ENCODE results near the gene SRPK3.

SRPK3 gene

GRCh38 chrX:153771415-153772315 is 9.2 kb upstream of the SRPK3 start:
- no peak for DNase-seq

GRCh38 chrX:153772316-153773217 is 8.3 kb upstream of the SRPK3 start:
- DNase-seq = no peak

- no peak for DNase-seq
Observed at GRCh38 chrX:153773218-153773611, 7.6 kb upstream of the SRPK3 start.

- DNase-seq = no peak
Observed at GRCh38 chrX:153773741-153774575, 6.9 kb upstream of the SRPK3 start.

GRCh38 chrX:153774576-153775292 is 6.1 kb upstream of the SRPK3 start:
- no peak for DNase-seq

GRCh38 chrX:153775293-153776119 is 5.3 kb upstream of the SRPK3 start:
- DNase-seq = no peak

- no peak for DNase-seq
Observed at GRCh38 chrX:153776120-153776599, 4.7 kb upstream of the SRPK3 start.

- DNase-seq = no peak
Observed at GRCh38 chrX:153776611-153777045, 4.2 kb upstream of the SRPK3 start.

- no peak for DNase-seq
Observed at GRCh38 chrX:153777261-153778090, 3.4 kb upstream of the SRPK3 start.

- DNase-seq = no peak
Observed at GRCh38 chrX:153778181-153778580, 2.7 kb upstream of the SRPK3 start.

GRCh38 chrX:153778684-153779101 is 2.1 kb upstream of the SRPK3 start:
- no peak for DNase-seq

- DNase-seq = no peak
Observed at GRCh38 chrX:153779891-153780677, 757 bp upstream of the SRPK3 start.

GRCh38 chrX:153781428-153782047 is 697 bp downstream of the SRPK3 start:
- DNase-seq = no peak

- no peak for DNase-seq
Observed at GRCh38 chrX:153782313-153782712, 1.5 kb downstream of the SRPK3 start.

- DNase-seq = no peak
Observed at GRCh38 chrX:153782871-153783270, 2.0 kb downstream of the SRPK3 start.

- no peak for DNase-seq
Observed at GRCh38 chrX:153783378-153784013, 2.7 kb downstream of the SRPK3 start.

GRCh38 chrX:153784325-153784967 is 3.6 kb downstream of the SRPK3 start:
- no peak for DNase-seq

- DNase-seq = no peak
Observed at GRCh38 chrX:153786669-153787068, 5.8 kb downstream of the SRPK3 start.
